Measurements from ENCODE around the gene OGFRL1. TPM values are rescaled to one million over a fixed set of nuclear protein-coding genes. Genes with fewer than 3 reads are reported as not detected.

OGFRL1 gene
- 2.7 TPM for polyA plus RNA-seq

DNA sequence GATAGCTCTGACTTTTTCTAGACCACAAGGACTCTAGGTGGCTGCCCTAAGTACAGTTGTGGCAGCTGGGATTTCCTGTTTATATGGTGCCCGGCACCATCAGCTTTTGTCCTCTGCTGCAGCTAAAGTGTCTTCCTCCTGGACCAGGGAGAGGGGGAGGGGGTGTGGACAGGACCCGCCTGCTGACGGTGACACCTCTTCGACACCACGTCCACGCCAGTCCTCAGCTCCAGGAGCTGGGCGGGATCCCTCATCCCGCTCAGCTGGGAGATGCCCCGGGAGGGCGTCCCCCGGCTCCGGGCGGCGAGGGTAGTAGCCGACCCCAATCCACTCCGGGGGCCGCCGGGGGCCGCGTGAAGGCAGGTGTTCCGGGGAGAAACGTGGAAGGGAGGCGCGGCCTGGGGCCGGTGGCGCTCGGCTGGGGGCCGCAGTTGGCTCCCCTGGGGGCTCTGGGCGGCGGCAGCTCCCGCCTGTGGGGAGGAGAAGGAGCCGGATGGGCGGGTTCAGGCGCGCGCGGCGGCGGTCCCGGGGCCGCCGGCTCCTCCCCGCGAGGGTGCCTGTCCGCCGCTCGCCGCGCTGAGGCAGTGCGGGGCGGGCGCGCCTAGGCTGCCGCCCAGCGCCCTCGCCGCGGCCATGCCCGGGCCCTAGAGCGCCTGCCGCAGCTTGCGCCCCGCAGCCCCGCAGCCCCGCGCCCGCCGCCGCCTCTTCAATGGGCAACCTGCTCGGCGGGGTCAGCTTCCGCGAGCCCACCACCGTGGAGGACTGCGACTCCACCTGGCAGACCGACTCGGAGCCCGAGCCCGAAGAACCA is at the start of gene OGFRL1:
OGFRL1 (plus strand) TSS at position 584 of the 811 bp plus-strand sequence; CDS start at position 710, 126 bp downstream.
- Mint-ChIP-seq H3K27ac (peak within 1 kb of the TSS; percentile 80 to 94 (median 92)), H3K4me1 (peaks cover 41 to 44% (median 43%) of the 10 kb centered on the region in 3 donors), H3K36me3 (peaks cover 8% of the 10 kb centered on the region), H3K27me3 (no peaks in the 10 kb centered on the region), H3K4me3 (peak within 1 kb of the TSS; percentile 83 to 95 (median 94)), H3K9me3 (no peaks in the 10 kb centered on the region)

DNA sequence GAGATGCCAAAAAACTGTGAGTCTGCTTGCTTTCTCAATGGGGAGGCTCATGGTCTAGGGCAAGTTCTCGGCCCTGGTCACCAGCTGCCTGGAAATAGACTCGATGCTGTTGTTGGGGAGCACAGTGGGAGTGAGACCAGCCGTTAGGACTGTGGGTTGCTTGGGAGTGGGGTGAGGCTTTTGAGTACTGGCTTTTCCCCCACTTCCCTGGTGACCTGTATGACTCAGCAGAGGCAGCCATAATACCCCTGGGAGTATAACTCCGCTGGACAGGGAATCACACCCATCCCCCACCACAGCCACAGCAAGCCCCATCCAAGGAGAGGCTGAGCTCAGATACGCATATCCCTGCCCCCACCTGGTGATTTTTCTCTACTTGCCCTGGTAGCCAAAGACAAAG is 48.9 kb upstream of the OGFRL1 start:
- no peaks in the 10 kb centered on the region for H3K4me1 Mint-ChIP-seq
- H3K36me3 Mint-ChIP-seq = peaks cover 3% of the 10 kb centered on the region
- H3K27ac Mint-ChIP-seq = no peak overlapping the region
- H3K9me3 Mint-ChIP-seq = peaks cover 0 to 3% (median 0%) of the 10 kb centered on the region in 3 donors
- H3K4me3 Mint-ChIP-seq = no peak overlapping the region
- H3K27me3 Mint-ChIP-seq = peaks cover 5% of the 10 kb centered on the region

DNA sequence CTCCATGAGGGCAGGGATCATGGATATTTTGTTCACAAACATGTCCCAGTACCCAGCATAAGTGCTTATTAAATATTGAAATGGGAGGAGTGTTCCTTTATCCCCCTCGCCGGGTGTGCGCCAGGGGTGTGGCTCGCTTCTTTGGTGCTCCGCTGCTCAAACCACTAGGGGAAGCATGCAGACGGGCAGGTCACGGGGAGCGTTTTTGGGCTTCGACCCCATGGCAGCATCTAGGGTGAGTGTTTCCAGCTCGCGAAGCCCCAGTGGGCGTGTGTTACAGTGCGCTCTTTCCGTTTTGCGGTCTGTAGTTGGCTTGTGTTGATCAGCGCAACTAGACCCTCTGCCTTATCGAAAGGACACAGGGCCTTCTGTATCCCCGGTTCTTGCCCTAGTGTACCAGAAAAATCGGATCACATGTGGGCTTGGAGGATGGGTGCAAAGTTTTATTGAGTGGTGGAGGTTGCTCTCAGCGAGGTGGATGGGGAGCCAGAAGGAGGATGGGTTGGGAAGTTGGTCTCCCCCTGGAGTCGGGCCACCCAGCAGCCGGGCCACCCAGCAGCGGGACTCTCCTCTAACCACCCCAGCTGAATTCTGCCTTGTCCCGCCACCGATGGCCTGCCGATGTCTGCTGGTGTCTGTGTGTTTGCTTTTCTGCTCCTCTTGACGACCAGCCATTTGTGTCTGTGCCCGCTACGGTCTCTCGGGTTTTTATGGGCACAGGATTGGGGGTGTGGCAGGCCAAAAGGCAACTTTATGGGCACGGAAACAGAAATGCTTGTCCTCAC is 43.2 kb upstream of the OGFRL1 start:
- Mint-ChIP-seq H3K27ac (no peak overlapping the region), H3K4me1 (peaks cover 4 to 18% (median 11%) of the 10 kb centered on the region in 3 donors), H3K36me3 (no peaks in the 10 kb centered on the region), H3K9me3 (peaks cover 0 to 3% (median 0%) of the 10 kb centered on the region in 3 donors), H3K4me3 (peak overlapping the region in 1 of 4 donors; percentile 30), H3K27me3 (no peaks in the 10 kb centered on the region)

DNA sequence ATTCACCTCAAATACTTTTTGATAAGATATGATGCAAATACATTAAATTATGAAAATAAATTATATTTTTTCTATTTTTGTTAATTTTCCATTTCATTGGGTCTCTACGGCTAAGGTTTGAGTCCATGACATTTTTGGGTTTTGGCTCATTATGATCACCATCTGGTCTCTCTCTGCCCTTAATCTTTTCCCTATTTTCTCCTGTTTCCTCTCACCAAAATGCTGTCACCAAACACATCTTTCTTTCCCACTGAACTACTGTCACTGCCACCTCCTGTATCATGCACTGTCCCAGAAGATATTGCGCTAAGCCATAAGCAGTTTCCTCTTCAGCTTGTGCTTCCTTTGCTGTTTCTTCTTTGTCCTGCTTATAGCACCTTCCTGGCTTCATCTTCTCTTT is 42.0 kb upstream of the OGFRL1 start:
- H3K36me3 Mint-ChIP-seq = no peaks in the 10 kb centered on the region
- H3K27ac Mint-ChIP-seq = no peak overlapping the region
- no peak overlapping the region for H3K4me3 Mint-ChIP-seq
- peaks cover 0 to 6% (median 3%) of the 10 kb centered on the region in 3 donors for H3K9me3 Mint-ChIP-seq
- H3K27me3 Mint-ChIP-seq = no peaks in the 10 kb centered on the region
- H3K4me1 Mint-ChIP-seq = peaks cover 12 to 29% (median 16%) of the 10 kb centered on the region in 3 donors

DNA sequence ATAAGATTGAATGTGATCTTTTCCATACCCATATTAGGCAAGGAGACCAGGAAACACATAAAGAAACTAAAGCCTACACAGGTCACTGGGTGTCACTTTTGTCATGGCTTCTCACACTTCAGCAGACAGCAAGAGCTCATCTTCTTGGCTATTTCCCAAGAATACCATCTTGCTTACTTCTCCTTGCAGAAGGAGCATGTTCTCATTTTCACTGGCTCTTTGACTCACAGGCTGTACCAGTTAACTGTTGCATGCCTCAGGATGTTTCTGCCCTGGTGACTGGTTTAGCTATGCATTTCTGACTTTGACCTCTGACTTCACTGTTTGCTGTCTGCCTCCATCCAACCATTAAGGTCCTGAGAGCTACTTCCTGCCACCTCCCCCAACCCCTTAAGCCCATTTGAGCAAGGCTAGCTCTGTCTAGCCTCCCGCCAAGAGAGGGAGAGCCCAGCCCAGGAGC is 40.3 kb upstream of the OGFRL1 start:
- H3K4me3 Mint-ChIP-seq = no peak overlapping the region
- H3K9me3 Mint-ChIP-seq = peaks cover 0 to 6% (median 0%) of the 10 kb centered on the region in 3 donors
- peaks cover 1% of the 10 kb centered on the region for H3K27me3 Mint-ChIP-seq
- peak overlapping the region in 2 of 3 donors; percentile 34 to 57 for H3K27ac Mint-ChIP-seq
- no peaks in the 10 kb centered on the region for H3K36me3 Mint-ChIP-seq
- H3K4me1 Mint-ChIP-seq = peaks cover 24 to 44% (median 31%) of the 10 kb centered on the region in 3 donors

DNA sequence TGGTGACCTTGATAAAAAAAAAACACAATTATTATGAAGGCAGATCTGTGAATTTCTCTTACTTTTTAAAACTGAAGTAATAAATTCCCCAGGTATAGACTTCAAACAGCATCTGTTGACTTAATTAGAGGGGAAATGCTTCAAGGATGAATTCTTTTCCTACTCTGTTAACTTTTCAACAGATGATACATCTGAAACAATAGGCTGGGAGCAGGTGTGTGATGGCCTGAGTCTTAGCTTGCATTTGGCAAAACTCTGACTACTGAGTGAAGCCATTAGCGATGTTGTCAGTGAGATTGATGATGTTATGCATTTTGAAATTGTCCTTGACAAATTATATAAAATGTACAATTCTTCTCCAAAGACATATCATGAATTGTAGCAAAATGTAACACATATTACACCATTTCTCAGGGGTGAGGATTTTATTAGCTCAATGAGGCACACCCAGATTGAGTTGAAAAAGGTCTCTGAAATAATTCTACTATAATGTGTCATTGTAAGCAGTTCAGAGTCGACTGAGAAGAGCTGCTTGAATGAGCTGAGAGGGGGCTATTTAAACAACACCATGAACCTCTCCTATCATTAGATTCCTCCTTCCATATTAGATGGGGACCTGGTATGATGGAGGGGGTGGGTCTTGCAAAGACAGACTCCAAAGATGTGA is 39.6 kb upstream of the OGFRL1 start:
- Mint-ChIP-seq H3K4me1 (peaks cover 24 to 51% (median 31%) of the 10 kb centered on the region in 3 donors), H3K4me3 (no peak overlapping the region), H3K9me3 (peaks cover 0 to 6% (median 0%) of the 10 kb centered on the region in 3 donors), H3K27me3 (peaks cover 1% of the 10 kb centered on the region), H3K27ac (peak overlapping the region in 1 of 3 donors; percentile 57), H3K36me3 (no peaks in the 10 kb centered on the region)

DNA sequence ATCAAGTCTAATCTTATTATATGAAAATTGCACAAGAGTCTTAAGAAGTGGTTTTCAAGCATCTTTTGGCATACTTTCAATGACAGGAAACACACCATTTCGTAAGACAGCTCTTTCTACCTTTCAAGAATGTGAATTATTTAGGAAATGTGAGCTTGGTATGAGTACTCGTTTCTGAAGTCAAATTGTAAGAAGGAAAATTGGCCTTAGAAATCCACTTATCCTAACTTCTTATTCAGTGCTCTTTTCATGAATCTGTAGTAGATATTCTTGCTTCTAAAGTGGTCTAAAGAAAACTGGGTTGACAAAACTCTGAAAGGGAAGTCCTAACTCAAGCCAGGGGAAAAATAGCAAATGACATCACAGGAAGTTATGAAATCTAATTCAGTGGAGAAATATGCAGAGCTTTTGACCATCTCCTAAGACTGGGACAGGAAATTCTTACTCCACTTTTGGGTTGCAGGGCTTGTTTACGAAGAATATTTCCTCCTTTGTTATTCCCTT is 38.5 kb upstream of the OGFRL1 start:
- H3K4me3 Mint-ChIP-seq = peak overlapping the region in 1 of 4 donors; percentile 41
- H3K9me3 Mint-ChIP-seq = peaks cover 0 to 6% (median 0%) of the 10 kb centered on the region in 3 donors
- no peaks in the 10 kb centered on the region for H3K36me3 Mint-ChIP-seq
- H3K4me1 Mint-ChIP-seq = peaks cover 24 to 53% (median 31%) of the 10 kb centered on the region in 3 donors
- H3K27me3 Mint-ChIP-seq = peaks cover 1% of the 10 kb centered on the region
- no peak overlapping the region for H3K27ac Mint-ChIP-seq

DNA sequence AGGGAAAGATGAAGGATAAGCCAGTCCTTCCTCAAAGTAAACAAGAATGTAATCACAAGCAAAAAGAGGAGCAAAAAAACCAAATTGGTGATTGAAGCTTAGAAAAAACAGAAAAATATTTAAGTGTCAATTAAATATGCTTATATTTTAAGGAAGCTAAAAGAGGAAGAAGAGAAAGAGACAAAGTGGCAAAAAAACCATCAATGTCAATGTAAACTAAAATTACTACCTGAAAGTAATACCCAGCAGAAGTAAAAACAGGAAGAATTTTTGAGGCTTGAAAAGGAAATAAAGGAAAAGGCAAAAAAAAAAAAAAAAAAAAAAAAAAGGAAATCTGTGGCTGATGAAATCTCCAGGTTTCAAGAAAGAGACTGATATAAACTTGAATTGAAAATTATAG is 36.2 kb upstream of the OGFRL1 start:
- Mint-ChIP-seq H3K4me1 (peaks cover 24 to 53% (median 31%) of the 10 kb centered on the region in 3 donors), H3K27ac (no peak overlapping the region), H3K4me3 (peak overlapping the region in 3 of 4 donors; percentile 31 to 75 (median 31)), H3K9me3 (peaks cover 0 to 6% (median 1%) of the 10 kb centered on the region in 3 donors), H3K27me3 (peaks cover 5% of the 10 kb centered on the region), H3K36me3 (no peaks in the 10 kb centered on the region)

DNA sequence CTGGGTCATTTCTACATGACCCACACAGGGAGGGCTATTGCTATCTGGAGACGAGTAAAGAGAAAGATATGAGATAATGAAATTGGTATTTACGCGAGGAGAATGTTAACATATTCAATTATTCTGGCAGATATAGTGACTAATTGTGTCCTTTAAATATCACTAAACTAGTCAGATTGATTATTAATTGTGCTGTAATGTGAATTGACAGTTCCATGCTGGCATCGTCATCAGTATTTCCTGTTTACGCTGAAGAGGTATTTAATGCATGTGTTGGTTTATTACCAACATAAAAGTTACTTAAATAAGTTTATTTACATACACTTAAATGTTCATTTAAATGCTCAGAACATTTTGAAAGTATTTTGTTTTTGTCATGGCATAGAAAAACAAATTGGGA is 35.7 kb upstream of the OGFRL1 start:
- H3K4me3 Mint-ChIP-seq = peak overlapping the region in 3 of 4 donors; percentile 25 to 75 (median 31)
- peaks cover 5% of the 10 kb centered on the region for H3K27me3 Mint-ChIP-seq
- H3K27ac Mint-ChIP-seq = no peak overlapping the region
- H3K4me1 Mint-ChIP-seq = peaks cover 24 to 53% (median 31%) of the 10 kb centered on the region in 3 donors
- no peaks in the 10 kb centered on the region for H3K36me3 Mint-ChIP-seq
- peaks cover 0 to 6% (median 2%) of the 10 kb centered on the region in 3 donors for H3K9me3 Mint-ChIP-seq

DNA sequence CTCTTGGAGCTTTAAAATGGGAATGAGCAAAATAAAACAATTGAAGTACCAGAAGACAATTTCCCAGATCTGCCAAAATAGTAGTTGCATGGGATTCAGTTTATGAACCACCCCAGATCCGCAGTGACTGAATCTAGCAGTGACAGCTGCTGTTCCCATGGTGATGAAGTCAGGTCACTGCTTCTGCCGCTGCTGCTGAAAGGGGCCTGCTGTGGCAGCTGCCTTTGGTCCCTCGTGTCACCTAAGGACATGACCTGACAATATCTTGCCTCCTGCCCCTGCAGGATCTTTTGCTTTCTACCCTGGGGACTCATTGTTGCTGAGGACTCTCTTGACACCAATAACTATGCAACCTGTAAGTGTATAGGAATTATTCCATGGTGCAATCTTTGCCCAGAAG is 34.3 kb upstream of the OGFRL1 start:
- Mint-ChIP-seq H3K4me1 (peaks cover 20 to 44% (median 26%) of the 10 kb centered on the region in 3 donors), H3K27me3 (peaks cover 7% of the 10 kb centered on the region), H3K36me3 (no peaks in the 10 kb centered on the region), H3K9me3 (peaks cover 0 to 6% (median 2%) of the 10 kb centered on the region in 3 donors), H3K4me3 (no peak overlapping the region), H3K27ac (no peak overlapping the region)

DNA sequence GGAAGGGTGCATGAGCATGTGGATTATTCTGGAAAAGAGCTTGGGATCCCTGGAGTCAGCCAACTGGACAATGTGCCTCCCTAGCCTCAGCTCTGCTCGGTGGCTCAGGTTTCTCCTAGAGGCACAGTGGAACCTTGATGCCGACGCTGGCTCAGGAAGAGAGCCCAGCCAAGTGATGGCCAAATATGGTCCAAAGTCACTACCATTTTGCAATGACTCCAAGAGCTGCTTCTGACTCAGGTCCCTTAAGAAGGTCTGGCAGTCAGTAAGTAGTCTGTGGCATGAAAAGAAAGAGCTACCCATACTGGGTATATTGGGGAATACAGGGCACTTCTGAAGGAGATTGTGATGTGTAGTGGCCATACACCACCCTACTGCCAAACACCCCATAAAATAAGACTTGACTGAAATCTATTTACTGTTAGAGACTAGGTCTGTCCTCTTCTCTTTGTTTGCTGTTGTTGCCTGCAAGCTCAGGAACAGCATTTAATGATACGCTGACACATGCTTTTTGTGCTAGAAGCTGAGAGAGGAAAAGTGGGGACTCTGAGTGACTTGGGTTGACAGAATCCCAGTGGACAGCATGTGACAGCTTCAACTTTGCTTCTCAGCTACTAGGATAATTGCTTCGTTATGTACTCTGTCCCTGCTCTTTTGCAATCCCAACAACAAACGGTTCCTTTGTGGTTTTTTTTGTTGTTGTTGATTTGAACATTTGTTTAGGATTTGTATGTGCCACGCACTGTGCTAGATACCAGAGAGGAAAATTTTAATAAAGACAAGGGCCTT is 30.3 kb upstream of the OGFRL1 start:
- H3K27me3 Mint-ChIP-seq = peaks cover 14% of the 10 kb centered on the region
- H3K4me1 Mint-ChIP-seq = peaks cover 0 to 9% (median 0%) of the 10 kb centered on the region in 3 donors
- H3K9me3 Mint-ChIP-seq = peaks cover 0 to 2% (median 0%) of the 10 kb centered on the region in 3 donors
- no peaks in the 10 kb centered on the region for H3K36me3 Mint-ChIP-seq
- H3K27ac Mint-ChIP-seq = no peak overlapping the region
- no peak overlapping the region for H3K4me3 Mint-ChIP-seq

DNA sequence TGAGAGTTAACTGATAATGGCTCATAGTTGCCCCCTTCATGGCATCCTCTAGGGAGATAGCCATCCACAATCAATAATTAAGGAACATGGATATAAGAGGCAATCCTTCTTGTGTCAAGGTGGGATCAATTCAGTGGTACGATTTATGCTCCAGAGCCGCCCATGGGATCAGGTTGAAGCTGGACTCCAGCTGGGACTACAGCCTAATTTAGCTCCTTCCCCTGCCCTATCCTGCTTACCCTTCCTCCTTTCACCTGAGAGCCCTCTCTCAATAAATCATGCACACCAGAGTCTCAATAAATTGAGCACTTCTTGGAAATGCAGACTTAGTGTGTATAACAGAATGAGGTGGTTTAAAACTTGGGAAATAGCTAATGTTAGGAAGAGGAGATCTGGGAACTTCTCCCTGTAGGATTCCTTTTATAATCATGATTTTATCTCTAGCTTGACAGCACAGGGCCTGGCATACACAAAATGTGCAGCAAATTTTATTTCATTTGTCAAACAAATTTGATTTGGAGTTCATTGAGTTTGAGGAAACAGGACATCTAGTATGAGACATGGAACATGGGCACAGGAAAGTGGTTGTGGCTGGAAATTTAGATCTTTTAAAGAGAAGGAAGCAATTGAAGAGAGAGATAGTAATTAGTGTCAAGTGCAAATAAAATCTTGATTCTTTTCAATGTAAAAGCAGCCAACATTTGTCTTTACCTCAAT is 28.6 kb upstream of the OGFRL1 start:
- Mint-ChIP-seq H3K27me3 (peaks cover 16% of the 10 kb centered on the region), H3K27ac (no peak overlapping the region), H3K9me3 (peaks cover 0 to 2% (median 0%) of the 10 kb centered on the region in 3 donors), H3K4me3 (no peak overlapping the region), H3K36me3 (no peaks in the 10 kb centered on the region), H3K4me1 (no peaks in the 10 kb centered on the region)

DNA sequence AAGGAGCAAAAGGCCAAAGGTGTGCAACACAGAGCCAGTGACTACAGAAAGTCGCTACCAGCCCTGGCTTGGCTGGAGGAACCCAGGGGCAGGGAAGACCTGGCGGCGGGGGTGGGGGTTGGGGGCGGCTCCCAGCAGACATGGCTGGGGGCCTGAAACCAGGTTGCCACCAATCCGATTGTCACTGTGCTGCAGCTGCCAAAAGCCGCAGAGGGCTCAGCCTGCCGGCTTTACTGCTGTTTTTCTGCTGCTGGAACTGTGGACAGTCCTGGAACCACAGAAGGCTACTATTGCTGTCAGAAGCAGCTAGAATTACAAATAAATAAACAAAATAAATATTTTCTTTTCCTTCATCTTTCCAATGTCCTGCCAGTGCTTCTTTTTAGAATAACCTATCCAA is 25.7 kb upstream of the OGFRL1 start:
- H3K36me3 Mint-ChIP-seq = no peaks in the 10 kb centered on the region
- H3K4me1 Mint-ChIP-seq = no peaks in the 10 kb centered on the region

More for the DNA sequence above, 25.7 kb upstream of the OGFRL1 start:
- Mint-ChIP-seq H3K27ac (no peak overlapping the region), H3K9me3 (no peaks in the 10 kb centered on the region), H3K27me3 (peaks cover 13% of the 10 kb centered on the region), H3K4me3 (no peak overlapping the region)

All from IgD-negative memory B cell (primary cell).